ENCODE results near the gene APOLD1. TPM values are rescaled to one million over a fixed set of nuclear protein-coding genes. Genes with fewer than 3 reads are reported as not detected.
A peak's percentile ranks its signal among the peaks of the same experiment; 100 is the strongest.

The APOLD1 gene
- total RNA-seq, 1 donor: 3.3 TPM

DNA sequence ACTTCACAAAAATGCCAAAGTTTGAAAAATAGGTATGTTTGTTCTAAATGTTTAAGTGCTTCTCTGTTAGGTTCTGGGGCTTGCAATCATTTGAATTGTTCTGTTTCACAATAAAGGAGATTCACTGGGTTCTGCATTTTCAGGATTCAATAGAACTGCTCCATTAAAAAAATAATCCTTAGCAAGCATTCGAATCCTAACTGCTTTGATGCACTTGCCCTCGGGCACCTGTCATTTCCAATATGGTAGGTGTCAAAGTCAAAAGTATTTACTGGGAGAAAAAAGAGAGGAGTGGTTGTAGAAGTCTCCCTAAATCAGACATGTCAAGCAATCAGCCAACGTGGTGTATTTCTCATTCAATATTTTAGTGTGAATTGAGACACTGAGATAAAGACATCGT is 5.5 kb downstream of the APOLD1 start:
- H3K9me3 ChIP-seq (ENCODE audit: low read depth, low read length): no peaks in the 10 kb centered on the region
- no peak for DNase-seq (ENCODE audit: insufficient read length, low spot score, missing footprints)
- H3K36me3 ChIP-seq (ENCODE audit: insufficient read depth, low read length): no peaks in the 10 kb centered on the region
- H3K27ac ChIP-seq (ENCODE audit: low read depth, low read length): no peak overlapping the region
- H3K79me2 ChIP-seq (ENCODE audit: insufficient read depth, low read length): peaks cover 16% of the 10 kb centered on the region
- H3K4me1 ChIP-seq (ENCODE audit: insufficient read depth, low read length): peaks cover 31% of the 10 kb centered on the region
- no peak overlapping the region for H2AFZ ChIP-seq (ENCODE audit: low read length)
- no peak for TF ChIP-seq CTCF (IDR thresholded peaks at IDR 0.05; ENCODE audit: extremely low read depth, low read depth, low read length)
- no peaks in the 10 kb centered on the region for H4K20me1 ChIP-seq (ENCODE audit: insufficient read depth, low read length)
- no peak overlapping the region for H3K4me3 ChIP-seq (ENCODE audit: insufficient read depth, low read length)
- H3K27me3 ChIP-seq (ENCODE audit: insufficient read depth, low read length): no peaks in the 10 kb centered on the region
- no peak overlapping the region for H3K4me2 ChIP-seq (ENCODE audit: insufficient read depth, low read length)

- Histone ChIP-seq H3K4me3 (ENCODE audit: insufficient read depth, low read length) (peak overlapping the region; percentile 6), H3K27ac (ENCODE audit: low read depth, low read length) (no peak overlapping the region), H3K4me1 (ENCODE audit: insufficient read depth, low read length) (peaks cover 24% of the 10 kb centered on the region), H4K20me1 (ENCODE audit: insufficient read depth, low read length) (no peaks in the 10 kb centered on the region), H3K79me2 (ENCODE audit: insufficient read depth, low read length) (peaks cover 13% of the 10 kb centered on the region), H3K36me3 (ENCODE audit: insufficient read depth, low read length) (no peaks in the 10 kb centered on the region), H3K9me3 (ENCODE audit: low read depth, low read length) (no peaks in the 10 kb centered on the region), H3K27me3 (ENCODE audit: insufficient read depth, low read length) (no peaks in the 10 kb centered on the region), H3K4me2 (ENCODE audit: insufficient read depth, low read length) (peak overlapping the region; percentile 19), H2AFZ (ENCODE audit: low read length) (peak overlapping the region; percentile 7)
- peak; percentile 44 for DNase-seq (ENCODE audit: insufficient read length, low spot score, missing footprints)
- TF ChIP-seq CTCF (IDR thresholded peaks at IDR 0.05; ENCODE audit: extremely low read depth, low read depth, low read length): no peak
These were observed 6.4 kb downstream of the APOLD1 start for GRCh38 chr12:12791756-12792369.

- Histone ChIP-seq H3K27me3 (ENCODE audit: insufficient read depth, low read length) (no peaks in the 10 kb centered on the region), H3K27ac (ENCODE audit: low read depth, low read length) (no peak overlapping the region), H4K20me1 (ENCODE audit: insufficient read depth, low read length) (no peaks in the 10 kb centered on the region), H3K79me2 (ENCODE audit: insufficient read depth, low read length) (peaks cover 8% of the 10 kb centered on the region), H3K4me1 (ENCODE audit: insufficient read depth, low read length) (peaks cover 19% of the 10 kb centered on the region), H3K4me2 (ENCODE audit: insufficient read depth, low read length) (no peak overlapping the region), H3K4me3 (ENCODE audit: insufficient read depth, low read length) (no peak overlapping the region), H3K9me3 (ENCODE audit: low read depth, low read length) (no peaks in the 10 kb centered on the region), H2AFZ (ENCODE audit: low read length) (no peak overlapping the region), H3K36me3 (ENCODE audit: insufficient read depth, low read length) (no peaks in the 10 kb centered on the region)
- no peak for TF ChIP-seq CTCF (IDR thresholded peaks at IDR 0.05; ENCODE audit: extremely low read depth, low read depth, low read length)
- DNase-seq (ENCODE audit: insufficient read length, low spot score, missing footprints): no peak
These were observed 7.0 kb downstream of the APOLD1 start for GRCh38 chr12:12792421-12792820.

GRCh38 chr12:12794686-12795085 is 9.2 kb downstream of the APOLD1 start:
- Histone ChIP-seq H3K4me2 (ENCODE audit: insufficient read depth, low read length) (no peak overlapping the region), H3K4me1 (ENCODE audit: insufficient read depth, low read length) (no peaks in the 10 kb centered on the region), H3K9me3 (ENCODE audit: low read depth, low read length) (no peaks in the 10 kb centered on the region), H2AFZ (ENCODE audit: low read length) (no peak overlapping the region), H3K27me3 (ENCODE audit: insufficient read depth, low read length) (no peaks in the 10 kb centered on the region), H4K20me1 (ENCODE audit: insufficient read depth, low read length) (no peaks in the 10 kb centered on the region), H3K27ac (ENCODE audit: low read depth, low read length) (no peak overlapping the region), H3K4me3 (ENCODE audit: insufficient read depth, low read length) (no peak overlapping the region), H3K36me3 (ENCODE audit: insufficient read depth, low read length) (no peaks in the 10 kb centered on the region), H3K79me2 (ENCODE audit: insufficient read depth, low read length) (no peaks in the 10 kb centered on the region)
- DNase-seq (ENCODE audit: insufficient read length, low spot score, missing footprints): peak; percentile 69
- no peak for TF ChIP-seq CTCF (IDR thresholded peaks at IDR 0.05; ENCODE audit: extremely low read depth, low read depth, low read length)
